GM19467 (cell line): Measurements from ENCODE around the gene CFAP77.

ENCODE experiments used
- ATAC-seq: cut with Tn5 transposase; IDR thresholded peaks from one replicate; pipeline ENCODE4 v1.9.1; 2021; ENCODE audit warnings: mild to moderate bottlenecking, moderate library complexity; ENCODE audit not compliant: unreplicated experiment

Gene CFAP77

GRCh38 chr9:132407196-132407595, 2.8 kb upstream of the CFAP77 start:
- no peak for ATAC-seq

GRCh38 chr9:132408521-132408920, 1.5 kb upstream of the CFAP77 start:
- no peak for ATAC-seq

GRCh38 chr9:132410642-132411041, 631 bp downstream of the CFAP77 start:
- ATAC-seq: no peak

- no peak for ATAC-seq
These were observed 1.1 kb downstream of the CFAP77 start for GRCh38 chr9:132411091-132411508.

- no peak for ATAC-seq
These were observed 2.1 kb downstream of the CFAP77 start for GRCh38 chr9:132412089-132412488.

- no peak for ATAC-seq
These were observed 3.9 kb downstream of the CFAP77 start for GRCh38 chr9:132413926-132414325.

GRCh38 chr9:132414731-132415130, 4.7 kb downstream of the CFAP77 start:
- no peak for ATAC-seq

- no peak for ATAC-seq
These were observed 5.2 kb downstream of the CFAP77 start for GRCh38 chr9:132415181-132415580.

- no peak for ATAC-seq
These were observed 8.8 kb downstream of the CFAP77 start for GRCh38 chr9:132418726-132419363.

GRCh38 chr9:132422574-132422973, 12.6 kb downstream of the CFAP77 start:
- no peak for ATAC-seq

- no peak for ATAC-seq
These were observed 13.5 kb downstream of the CFAP77 start for GRCh38 chr9:132423503-132423902.

GRCh38 chr9:132424857-132425674, 15.1 kb downstream of the CFAP77 start:
- no peak for ATAC-seq

- no peak for ATAC-seq
These were observed 15.7 kb downstream of the CFAP77 start for GRCh38 chr9:132425675-132426062.

- no peak for ATAC-seq
These were observed 16.8 kb downstream of the CFAP77 start for GRCh38 chr9:132426639-132427414.

GRCh38 chr9:132430998-132431397, 21.0 kb downstream of the CFAP77 start:
- no peak for ATAC-seq

- no peak for ATAC-seq
These were observed 24.9 kb downstream of the CFAP77 start for GRCh38 chr9:132434881-132435280.

GRCh38 chr9:132439153-132439552, 29.1 kb downstream of the CFAP77 start:
- no peak for ATAC-seq

- ATAC-seq: no peak
These were observed 30.7 kb downstream of the CFAP77 start for GRCh38 chr9:132440735-132441134.

GRCh38 chr9:132441404-132441803, 31.4 kb downstream of the CFAP77 start:
- no peak for ATAC-seq

GRCh38 chr9:132443951-132444607, 34.1 kb downstream of the CFAP77 start:
- no peak for ATAC-seq

- no peak for ATAC-seq
These were observed 36.9 kb downstream of the CFAP77 start for GRCh38 chr9:132446887-132447286.
